Vagina (tissue), 2 donors: ENCODE measurements around the gene ADAMTS12. TPM values are rescaled to one million over a fixed set of nuclear protein-coding genes. Genes with fewer than 3 reads are reported as not detected.

ENCODE experiments used
- DNase-seq, 2 donors: peaks; one replicate each; pipeline ENCODE4 v3.0.0-alpha.2; 2017; ENCODE audit errors: extremely low spot score in 2 of 2
- H3K27ac ChIP-seq: fragments of 200-600 bp; sonication (generic); one replicate; pipeline ENCODE4 v1.5.1; 2019
- H3K27me3 ChIP-seq: fragments of 200-600 bp; sonication (generic); one replicate; pipeline ENCODE4 v1.5.1; 2019
- H3K36me3 ChIP-seq, 2 donors: fragments of 200-600 bp; sonication (generic); one replicate each; pipeline ENCODE4 v1.5.1; 2017 to 2019
- H3K4me1 ChIP-seq: fragments of 200-600 bp; sonication (generic); one replicate; pipeline ENCODE4 v1.5.1; 2019
- H3K4me3 ChIP-seq, 2 donors: fragments of 200-600 bp; sonication (generic); 1 replicate in 1 of 2; 2 replicates in 1 of 2; pipeline ENCODE4 v1.5.1; 2016 to 2019
- H3K9me3 ChIP-seq: fragments of 200-600 bp; sonication (generic); one replicate; pipeline ENCODE4 v1.5.1; 2019
- CTCF ChIP-seq, 3 experiments: fragments of 450-650 bp in 2 of 3; fragments of 200-600 bp in 1 of 3; sonication (generic) in 1 of 3; IDR thresholded peaks; one replicate each; pipeline ENCODE4 v1.5.1; 2017 to 2019; ENCODE audit warnings: antibody characterized with exemption in 3 of 3, mild to moderate bottlenecking in 2 of 3, moderate library complexity in 2 of 3
- POLR2A ChIP-seq, 2 donors: fragments of 450-650 bp; IDR thresholded peaks; one replicate each; pipeline ENCODE4 v1.6.1; 2017; ENCODE audit warnings: antibody characterized with exemption in 2 of 2, mild to moderate bottlenecking in 2 of 2, moderate library complexity in 2 of 2
- POLR2AphosphoS5 ChIP-seq, 2 donors: sonication (generic); formaldehyde crosslinking; IDR thresholded peaks; one replicate each; pipeline ENCODE4 v1.9.0; 2017; ENCODE audit warnings: antibody characterized with exemption in 2 of 2, mild to moderate bottlenecking in 2 of 2, low read depth in 1 of 2; ENCODE audit not compliant: insufficient read depth in 1 of 2
- intact Hi-C: fragments of 100-400 bp; cut with DNase I; formaldehyde crosslinking; loops from one replicate; pipeline ENCODE4 v1.15.1; 2023
- total RNA-seq: library from RNA; depleted of rRNA; stranded (reverse); fragments of >200 nt; gene quantifications from one replicate; pipeline ENCODE4 v1.2.3, GENCODE V29; 2016

The ADAMTS12 gene
- total RNA-seq, 1 donor from 2014 or later: 7.6 TPM

DNA sequence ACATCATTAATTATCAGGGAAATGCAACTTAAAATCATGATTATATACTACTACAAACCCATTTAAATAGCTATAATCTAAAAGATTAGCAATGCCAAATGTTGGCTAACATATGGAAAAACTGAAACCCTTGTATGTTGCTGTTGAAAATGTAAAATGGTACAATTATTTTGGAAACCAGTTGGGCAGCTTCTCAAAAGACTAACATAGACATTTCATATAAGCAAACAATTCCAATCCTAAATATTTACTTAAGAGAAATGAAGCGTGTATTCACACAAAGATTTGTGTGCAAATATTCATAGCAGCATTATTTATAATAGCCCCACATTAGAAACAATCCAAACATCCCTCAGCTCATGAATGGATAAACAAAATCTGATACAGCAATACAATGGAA is 106.2 kb downstream of the ADAMTS12 start:
- H3K36me3 ChIP-seq: no peaks in the 10 kb centered on the region
- no peak for DNase-seq
- H3K4me3 ChIP-seq: no peak overlapping the region
- no peak for TF ChIP-seq POLR2A (IDR thresholded peaks at IDR 0.05)
- TF ChIP-seq CTCF (IDR thresholded peaks at IDR 0.05): no peak
- no peak for TF ChIP-seq POLR2AphosphoS5 (IDR thresholded peaks at IDR 0.05; ENCODE audit: insufficient read depth in 1 of 2, low read depth in 1 of 2)
- no peaks in the 10 kb centered on the region for H3K9me3 ChIP-seq
- H3K4me1 ChIP-seq: no peaks in the 10 kb centered on the region
- H3K27me3 ChIP-seq: no peaks in the 10 kb centered on the region
- intact Hi-C loops: no loop called here
- no peak overlapping the region for H3K27ac ChIP-seq

GRCh38 chr5:33781286-33781685 is 110.5 kb downstream of the ADAMTS12 start:
- no peak for DNase-seq

DNA sequence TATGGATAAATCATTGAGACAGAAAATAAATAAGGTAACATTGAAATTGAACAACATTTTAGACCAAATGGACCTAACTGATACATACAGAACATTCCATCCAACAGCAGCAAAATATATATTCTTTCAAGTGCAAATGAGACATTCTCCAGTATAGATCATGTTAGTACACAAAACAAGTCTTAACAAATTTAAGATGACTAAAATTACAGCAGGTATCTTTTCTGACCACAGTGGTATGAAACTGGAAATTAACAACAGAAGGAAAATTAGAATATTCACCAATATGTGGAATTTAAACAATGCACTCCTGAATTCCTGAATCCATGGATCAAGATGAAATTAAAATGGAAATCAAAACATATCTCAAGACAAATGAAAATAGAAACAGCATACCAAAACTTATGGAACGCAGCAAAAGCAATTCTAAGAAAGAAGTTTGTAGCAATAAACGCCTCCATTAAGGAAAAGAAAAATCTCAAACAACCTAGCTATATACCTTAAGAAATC is 115.6 kb downstream of the ADAMTS12 start:
- Histone ChIP-seq H3K36me3 (no peaks in the 10 kb centered on the region), H3K9me3 (no peaks in the 10 kb centered on the region), H3K27ac (no peak overlapping the region), H3K27me3 (no peaks in the 10 kb centered on the region), H3K4me1 (no peaks in the 10 kb centered on the region), H3K4me3 (no peak overlapping the region)
- TF ChIP-seq POLR2A (IDR thresholded peaks at IDR 0.05): no peak
- DNase-seq: no peak
- intact Hi-C loops: no loop called here

More at GRCh38 chr5:33781286-33781685, 110.5 kb downstream of the ADAMTS12 start:
- intact Hi-C loops: no loop called here
- TF ChIP-seq POLR2A (IDR thresholded peaks at IDR 0.05) (no peak), POLR2AphosphoS5 (IDR thresholded peaks at IDR 0.05; ENCODE audit: insufficient read depth in 1 of 2, low read depth in 1 of 2) (no peak), CTCF (IDR thresholded peaks at IDR 0.05) (no peak)
- Histone ChIP-seq H3K4me1 (no peaks in the 10 kb centered on the region), H3K4me3 (no peak overlapping the region), H3K9me3 (no peaks in the 10 kb centered on the region), H3K27me3 (no peaks in the 10 kb centered on the region), H3K27ac (no peak overlapping the region), H3K36me3 (no peaks in the 10 kb centered on the region)

DNA sequence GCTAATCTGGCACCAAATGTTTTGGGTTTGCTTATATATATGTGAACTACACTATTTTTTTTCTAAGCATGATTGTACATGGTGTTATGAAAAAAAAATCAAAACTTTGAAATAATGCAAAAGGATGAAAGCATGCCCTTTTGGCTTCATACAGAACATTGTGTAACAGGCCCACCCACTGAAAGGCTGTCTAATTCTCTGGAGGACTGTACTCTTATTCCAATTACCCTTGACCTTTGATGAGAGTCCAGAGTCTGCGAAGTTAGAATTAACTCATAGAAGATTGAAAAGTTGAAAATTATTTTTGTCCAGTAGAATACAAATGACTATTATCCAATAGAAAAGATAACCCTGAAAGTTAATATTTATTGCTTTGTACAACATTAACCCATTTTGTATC is 117.4 kb downstream of the ADAMTS12 start:
- Histone ChIP-seq H3K27me3 (no peaks in the 10 kb centered on the region), H3K4me1 (no peaks in the 10 kb centered on the region), H3K27ac (no peak overlapping the region), H3K9me3 (no peaks in the 10 kb centered on the region), H3K36me3 (no peaks in the 10 kb centered on the region), H3K4me3 (no peak overlapping the region)
- TF ChIP-seq POLR2AphosphoS5 (IDR thresholded peaks at IDR 0.05; ENCODE audit: insufficient read depth in 1 of 2, low read depth in 1 of 2) (no peak), POLR2A (IDR thresholded peaks at IDR 0.05) (no peak), CTCF (IDR thresholded peaks at IDR 0.05) (no peak)
- no peak for DNase-seq
- intact Hi-C loops: no loop called here

- no peak overlapping the region for H3K27ac ChIP-seq
- H3K27me3 ChIP-seq: no peaks in the 10 kb centered on the region
- H3K9me3 ChIP-seq: no peaks in the 10 kb centered on the region
- TF ChIP-seq POLR2A (IDR thresholded peaks at IDR 0.05): no peak
- no peak for TF ChIP-seq POLR2AphosphoS5 (IDR thresholded peaks at IDR 0.05; ENCODE audit: insufficient read depth in 1 of 2, low read depth in 1 of 2)
- TF ChIP-seq CTCF (IDR thresholded peaks at IDR 0.05): no peak
- intact Hi-C loops: no loop called here
- no peaks in the 10 kb centered on the region for H3K36me3 ChIP-seq
- no peaks in the 10 kb centered on the region for H3K4me1 ChIP-seq
- no peak overlapping the region for H3K4me3 ChIP-seq
- DNase-seq: no peak
Observed at GRCh38 chr5:33772380-33772897, 119.4 kb downstream of the ADAMTS12 start.
